ENCODE data around the gene CTU2.

The CTU2 gene

DNA sequence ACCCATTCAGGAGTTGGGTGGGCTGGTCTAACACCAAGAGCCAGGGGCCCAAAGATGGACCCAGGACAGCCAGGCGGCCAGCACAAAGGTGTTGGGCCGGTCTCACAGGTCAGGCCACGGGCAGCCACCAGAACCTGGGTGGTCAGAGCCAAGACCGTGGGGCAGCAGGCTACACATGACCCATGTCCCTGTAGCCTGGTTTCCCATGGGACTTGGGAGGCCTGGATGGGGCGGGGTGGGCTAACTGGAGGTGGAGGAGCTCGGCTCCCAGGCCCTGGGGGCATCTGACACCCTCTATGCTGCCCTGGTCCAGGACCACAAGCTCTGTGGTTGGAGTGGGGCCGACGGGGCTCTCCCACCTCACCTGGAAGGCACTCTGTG, 17.2 kb downstream of the CTU2 start:
- H3K4me2 ChIP-seq (ENCODE audit: low read length) = no peak overlapping the region
- no peaks in the 10 kb centered on the region for H3K27me3 ChIP-seq (ENCODE audit: insufficient read depth, low read length, poor library complexity)
- no peak overlapping the region for H4K5ac ChIP-seq (ENCODE audit: low read length)
- no peak overlapping the region for H3K9ac ChIP-seq (ENCODE audit: low read length)
- H3K79me2 ChIP-seq (ENCODE audit: control insufficient read depth, insufficient read depth, low read length) = no peaks in the 10 kb centered on the region
- H3K4ac ChIP-seq (ENCODE audit: low read depth, low read length) = no peak overlapping the region
- H3K4me1 ChIP-seq (ENCODE audit: control insufficient read depth, low read depth, low read length) = no peaks in the 10 kb centered on the region
- H3K79me1 ChIP-seq (ENCODE audit: low read length) = no peaks in the 10 kb centered on the region
- DNase-seq = no peak
- peaks cover 1% of the 10 kb centered on the region for H3K36me3 ChIP-seq (ENCODE audit: control insufficient read depth, insufficient read depth, low read length)
- no peak overlapping the region for H2BK120ac ChIP-seq (ENCODE audit: low read depth, low read length)
- H3K23ac ChIP-seq (ENCODE audit: low read length) = no peak overlapping the region
- no peak overlapping the region for H2AK5ac ChIP-seq (ENCODE audit: low read length)
- WGBS (ENCODE audit: extremely low coverage, insufficient coverage, low lambda C conversion rate) = no CpG with 5 or more reads among the region's 8 CpGs
- H2BK15ac ChIP-seq (replicated peaks; ENCODE audit: low read depth) = no peak overlapping the region
- H3K4me3 ChIP-seq (ENCODE audit: low read length) = no peak overlapping the region
- no peak overlapping the region for H3K27ac ChIP-seq (ENCODE audit: low read depth, low read length)
- H2BK5ac ChIP-seq (ENCODE audit: low read length) = no peak overlapping the region
- no peak overlapping the region for H3K56ac ChIP-seq (ENCODE audit: low read length)
- no peak overlapping the region for H4K8ac ChIP-seq (ENCODE audit: low read depth, low read length)
- H3K18ac ChIP-seq (ENCODE audit: low read length) = no peak overlapping the region

DNA sequence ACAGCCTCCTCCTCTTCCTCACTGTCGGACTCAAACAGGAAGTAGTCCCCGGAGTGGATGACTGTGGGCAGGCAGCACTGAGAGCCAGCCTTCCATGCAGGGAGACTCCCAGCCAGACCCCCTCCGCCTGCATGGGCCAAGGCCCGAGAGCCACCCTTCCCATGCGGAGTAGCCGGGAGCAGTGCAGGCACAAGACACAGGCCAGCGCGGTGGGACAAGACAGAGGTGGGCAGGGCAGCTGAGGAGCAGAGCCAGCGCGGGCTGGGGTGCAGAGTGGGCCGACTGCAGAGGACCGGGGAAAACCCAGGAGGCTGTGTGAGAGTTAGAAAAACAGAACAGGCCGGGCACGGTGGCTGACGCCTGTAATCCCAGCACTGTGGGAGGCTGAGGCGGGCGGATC, 17.6 kb downstream of the CTU2 start:
- no peak overlapping the region for H3K56ac ChIP-seq (ENCODE audit: low read length)
- no peak overlapping the region for H3K18ac ChIP-seq (ENCODE audit: low read length)
- no peak overlapping the region for H2BK120ac ChIP-seq (ENCODE audit: low read depth, low read length)
- no peak overlapping the region for H2BK5ac ChIP-seq (ENCODE audit: low read length)
- no peak overlapping the region for H3K23ac ChIP-seq (ENCODE audit: low read length)
- no peak overlapping the region for H4K8ac ChIP-seq (ENCODE audit: low read depth, low read length)
- WGBS (ENCODE audit: extremely low coverage, insufficient coverage, low lambda C conversion rate) = no CpG with 5 or more reads among the region's 17 CpGs
- H3K27ac ChIP-seq (ENCODE audit: low read depth, low read length) = no peak overlapping the region
- H2BK15ac ChIP-seq (replicated peaks; ENCODE audit: low read depth) = no peak overlapping the region
- H3K27me3 ChIP-seq (ENCODE audit: insufficient read depth, low read length, poor library complexity) = no peaks in the 10 kb centered on the region
- H3K36me3 ChIP-seq (ENCODE audit: control insufficient read depth, insufficient read depth, low read length) = peaks cover 1% of the 10 kb centered on the region
- H3K79me2 ChIP-seq (ENCODE audit: control insufficient read depth, insufficient read depth, low read length) = no peaks in the 10 kb centered on the region
- no peak overlapping the region for H3K4me3 ChIP-seq (ENCODE audit: low read length)
- H4K5ac ChIP-seq (ENCODE audit: low read length) = no peak overlapping the region
- H3K4ac ChIP-seq (ENCODE audit: low read depth, low read length) = no peak overlapping the region
- no peak overlapping the region for H3K9ac ChIP-seq (ENCODE audit: low read length)
- DNase-seq = no peak
- no peak overlapping the region for H3K4me2 ChIP-seq (ENCODE audit: low read length)
- H3K79me1 ChIP-seq (ENCODE audit: low read length) = no peaks in the 10 kb centered on the region
- no peak overlapping the region for H2AK5ac ChIP-seq (ENCODE audit: low read length)
- H3K4me1 ChIP-seq (ENCODE audit: control insufficient read depth, low read depth, low read length) = no peaks in the 10 kb centered on the region

DNA sequence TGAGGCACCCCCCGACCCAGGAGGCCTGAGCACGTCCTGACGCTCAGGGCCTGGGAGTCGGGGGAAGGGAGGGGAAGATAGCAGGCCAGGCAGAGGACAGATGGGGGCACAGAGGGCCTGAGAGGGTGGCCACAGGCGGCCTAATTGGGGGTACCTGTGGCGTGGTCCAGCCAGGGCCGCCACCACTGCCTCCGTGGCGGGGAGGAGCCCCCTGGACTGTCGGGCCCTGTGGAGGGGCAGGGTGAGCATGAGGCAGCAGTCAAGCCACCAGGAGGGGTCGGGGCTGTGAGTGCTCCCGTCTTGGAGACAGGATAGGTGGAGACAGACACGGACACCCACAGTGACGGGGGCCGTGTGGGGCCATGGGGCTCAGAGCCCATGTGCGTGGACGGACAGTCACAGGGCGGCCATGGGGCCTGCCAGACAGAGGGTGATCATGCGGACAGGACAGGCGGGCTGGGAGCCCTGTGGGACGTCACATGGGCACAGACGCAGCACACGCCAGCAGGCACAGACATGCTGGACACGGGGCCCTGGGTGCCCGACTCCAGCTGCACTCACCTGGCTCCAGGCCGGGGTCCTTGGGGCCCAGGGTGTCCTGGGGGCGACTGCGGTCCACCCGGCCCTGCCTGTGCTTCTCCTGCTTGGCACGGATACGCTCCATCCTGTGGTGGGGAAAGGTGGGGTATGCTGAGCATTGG, 18.7 kb downstream of the CTU2 start:
- no peak overlapping the region for H3K23ac ChIP-seq (ENCODE audit: low read length)
- no peak overlapping the region for H2BK5ac ChIP-seq (ENCODE audit: low read length)
- H2BK15ac ChIP-seq (replicated peaks; ENCODE audit: low read depth) = no peak overlapping the region
- no peaks in the 10 kb centered on the region for H3K79me1 ChIP-seq (ENCODE audit: low read length)
- no peak overlapping the region for H2BK120ac ChIP-seq (ENCODE audit: low read depth, low read length)
- no peak overlapping the region for H3K18ac ChIP-seq (ENCODE audit: low read length)
- no peak overlapping the region for H4K5ac ChIP-seq (ENCODE audit: low read length)
- no peak overlapping the region for H3K4me2 ChIP-seq (ENCODE audit: low read length)
- no peak overlapping the region for H2AK5ac ChIP-seq (ENCODE audit: low read length)
- no peaks in the 10 kb centered on the region for H3K4me1 ChIP-seq (ENCODE audit: control insufficient read depth, low read depth, low read length)
- no peak overlapping the region for H3K27ac ChIP-seq (ENCODE audit: low read depth, low read length)
- no peaks in the 10 kb centered on the region for H3K79me2 ChIP-seq (ENCODE audit: control insufficient read depth, insufficient read depth, low read length)
- peaks cover 1% of the 10 kb centered on the region for H3K36me3 ChIP-seq (ENCODE audit: control insufficient read depth, insufficient read depth, low read length)
- WGBS (ENCODE audit: extremely low coverage, insufficient coverage, low lambda C conversion rate) = no CpG with 5 or more reads among the region's 31 CpGs
- H3K9ac ChIP-seq (ENCODE audit: low read length) = no peak overlapping the region
- no peak for DNase-seq
- no peaks in the 10 kb centered on the region for H3K27me3 ChIP-seq (ENCODE audit: insufficient read depth, low read length, poor library complexity)
- H3K56ac ChIP-seq (ENCODE audit: low read length) = no peak overlapping the region
- no peak overlapping the region for H4K8ac ChIP-seq (ENCODE audit: low read depth, low read length)
- no peak overlapping the region for H3K4me3 ChIP-seq (ENCODE audit: low read length)
- no peak overlapping the region for H3K4ac ChIP-seq (ENCODE audit: low read depth, low read length)

DNA sequence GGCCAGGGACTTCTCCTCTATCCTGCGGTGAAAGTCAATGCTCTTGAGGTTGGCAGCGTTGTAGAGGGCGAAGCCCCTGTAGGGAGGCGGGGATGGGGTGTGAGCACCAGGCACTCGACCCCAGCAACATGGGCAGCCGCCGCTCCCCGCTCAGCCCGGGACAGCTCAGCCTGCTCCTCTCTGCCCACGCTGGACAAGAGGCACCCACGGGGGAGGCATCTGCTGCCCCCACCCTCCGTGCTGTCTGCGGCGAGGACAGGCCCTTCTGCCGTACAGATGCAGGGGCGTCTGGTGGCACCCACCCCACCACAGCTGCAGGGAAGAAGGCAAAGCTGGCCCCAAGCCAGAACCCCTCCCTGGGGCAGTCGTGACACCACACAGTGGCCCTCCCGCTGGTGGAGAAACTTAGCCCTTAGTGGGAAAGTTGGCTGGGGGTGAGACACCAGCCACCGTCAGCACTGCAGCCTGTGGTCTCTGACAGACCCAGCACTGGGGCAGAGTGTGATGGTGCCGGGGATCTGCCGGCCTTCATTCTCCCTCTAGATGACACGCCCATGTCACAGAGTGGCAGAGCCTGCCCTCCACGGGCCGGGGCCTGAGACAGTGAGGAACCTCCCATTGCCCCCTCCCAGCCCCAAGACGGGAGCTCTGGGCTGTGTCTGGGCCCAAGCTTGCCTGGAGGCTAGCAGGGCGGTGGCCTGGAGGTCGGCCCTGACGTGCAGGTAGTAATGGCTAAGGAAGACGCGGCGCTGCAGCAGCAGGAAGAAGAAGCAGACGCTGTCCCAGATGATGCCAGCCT, 19.5 kb downstream of the CTU2 start:
- no peaks in the 10 kb centered on the region for H3K27me3 ChIP-seq (ENCODE audit: insufficient read depth, low read length, poor library complexity)
- no peak overlapping the region for H3K27ac ChIP-seq (ENCODE audit: low read depth, low read length)
- H3K4ac ChIP-seq (ENCODE audit: low read depth, low read length) = no peak overlapping the region
- no peak overlapping the region for H2AK5ac ChIP-seq (ENCODE audit: low read length)
- no peak overlapping the region for H2BK5ac ChIP-seq (ENCODE audit: low read length)
- no peak overlapping the region for H3K56ac ChIP-seq (ENCODE audit: low read length)
- no peak overlapping the region for H3K23ac ChIP-seq (ENCODE audit: low read length)
- no peak overlapping the region for H4K5ac ChIP-seq (ENCODE audit: low read length)
- no peak overlapping the region for H3K18ac ChIP-seq (ENCODE audit: low read length)
- no peak overlapping the region for H3K4me2 ChIP-seq (ENCODE audit: low read length)
- no peak overlapping the region for H3K4me3 ChIP-seq (ENCODE audit: low read length)
- H3K79me2 ChIP-seq (ENCODE audit: control insufficient read depth, insufficient read depth, low read length) = no peaks in the 10 kb centered on the region
- H3K9ac ChIP-seq (ENCODE audit: low read length) = no peak overlapping the region
- H4K8ac ChIP-seq (ENCODE audit: low read depth, low read length) = no peak overlapping the region
- H3K36me3 ChIP-seq (ENCODE audit: control insufficient read depth, insufficient read depth, low read length) = no peaks in the 10 kb centered on the region
- DNase-seq = no peak
- no peaks in the 10 kb centered on the region for H3K4me1 ChIP-seq (ENCODE audit: control insufficient read depth, low read depth, low read length)
- no CpG with 5 or more reads among the region's 32 CpGs for WGBS (ENCODE audit: extremely low coverage, insufficient coverage, low lambda C conversion rate)
- no peak overlapping the region for H2BK120ac ChIP-seq (ENCODE audit: low read depth, low read length)
- no peaks in the 10 kb centered on the region for H3K79me1 ChIP-seq (ENCODE audit: low read length)
- no peak overlapping the region for H2BK15ac ChIP-seq (replicated peaks; ENCODE audit: low read depth)

DNA sequence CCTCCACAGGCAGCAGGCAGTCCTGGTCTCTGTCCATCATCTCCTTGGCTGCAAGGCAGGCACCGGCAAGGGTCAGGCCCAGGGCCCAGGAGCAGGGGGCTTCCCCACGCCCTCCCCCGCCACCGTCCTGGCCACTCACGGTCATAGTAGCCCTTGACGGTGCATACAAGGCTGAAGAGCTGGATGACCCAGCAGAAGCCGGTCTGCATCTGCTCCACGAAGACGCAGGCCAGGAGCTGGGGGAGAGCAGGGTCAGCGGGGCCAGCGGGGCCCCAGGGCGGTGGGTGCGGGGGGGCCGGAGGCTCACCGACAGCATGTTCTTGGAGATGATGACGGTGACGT, 20.1 kb downstream of the CTU2 start:
- H3K27ac ChIP-seq (ENCODE audit: low read depth, low read length) = no peak overlapping the region
- H3K36me3 ChIP-seq (ENCODE audit: control insufficient read depth, insufficient read depth, low read length) = no peaks in the 10 kb centered on the region
- WGBS (ENCODE audit: extremely low coverage, insufficient coverage, low lambda C conversion rate) = no CpG with 5 or more reads among the region's 17 CpGs
- H2BK120ac ChIP-seq (ENCODE audit: low read depth, low read length) = no peak overlapping the region
- no peaks in the 10 kb centered on the region for H3K79me2 ChIP-seq (ENCODE audit: control insufficient read depth, insufficient read depth, low read length)
- H3K4me2 ChIP-seq (ENCODE audit: low read length) = no peak overlapping the region
- no peaks in the 10 kb centered on the region for H3K4me1 ChIP-seq (ENCODE audit: control insufficient read depth, low read depth, low read length)
- no peak overlapping the region for H2AK5ac ChIP-seq (ENCODE audit: low read length)
- H3K4me3 ChIP-seq (ENCODE audit: low read length) = no peak overlapping the region
- H3K9ac ChIP-seq (ENCODE audit: low read length) = no peak overlapping the region
- H3K27me3 ChIP-seq (ENCODE audit: insufficient read depth, low read length, poor library complexity) = no peaks in the 10 kb centered on the region
- H4K8ac ChIP-seq (ENCODE audit: low read depth, low read length) = no peak overlapping the region
- H2BK15ac ChIP-seq (replicated peaks; ENCODE audit: low read depth) = no peak overlapping the region
- H3K56ac ChIP-seq (ENCODE audit: low read length) = no peak overlapping the region
- no peak overlapping the region for H3K18ac ChIP-seq (ENCODE audit: low read length)
- H3K23ac ChIP-seq (ENCODE audit: low read length) = no peak overlapping the region
- no peak overlapping the region for H4K5ac ChIP-seq (ENCODE audit: low read length)
- DNase-seq = no peak
- H3K4ac ChIP-seq (ENCODE audit: low read depth, low read length) = no peak overlapping the region
- H2BK5ac ChIP-seq (ENCODE audit: low read length) = no peak overlapping the region
- H3K79me1 ChIP-seq (ENCODE audit: low read length) = no peaks in the 10 kb centered on the region

Measured in mesendoderm (in vitro differentiated cells).